GM19438 (cell line): ENCODE measurements around the gene DPP4.
"Not testable (repeated sequence)": the region's sequence is repeated elsewhere in the genome, so short reads cannot be mapped to it uniquely, and the experiment has no call there.

Experiments used
- ATAC-seq: cut with Tn5 transposase; IDR thresholded peaks from one replicate; pipeline ENCODE4 v1.9.1; 2021; ENCODE audit warnings: low read depth; ENCODE audit not compliant: unreplicated experiment

The DPP4 gene

GRCh38 chr2:162060532-162060931, 13.5 kb downstream of the DPP4 start:
- ATAC-seq: no peak

GRCh38 chr2:162058973-162059668, 14.9 kb downstream of the DPP4 start:
- peak; percentile 51 for ATAC-seq

GRCh38 chr2:162057426-162057825, 16.6 kb downstream of the DPP4 start:
- no peak for ATAC-seq

- ATAC-seq: no peak
These were observed 17.1 kb downstream of the DPP4 start for GRCh38 chr2:162056796-162057399.

- no peak for ATAC-seq
These were observed 20.2 kb downstream of the DPP4 start for GRCh38 chr2:162053808-162054155.

GRCh38 chr2:162053066-162053807, 20.8 kb downstream of the DPP4 start:
- no peak for ATAC-seq

- ATAC-seq: no peak
These were observed 23.5 kb downstream of the DPP4 start for GRCh38 chr2:162050513-162050961.

GRCh38 chr2:162049089-162049488, 24.9 kb downstream of the DPP4 start:
- ATAC-seq: not testable (repeated sequence)

GRCh38 chr2:162044586-162044985, 29.4 kb downstream of the DPP4 start:
- ATAC-seq: no peak

- no peak for ATAC-seq
These were observed 30.9 kb downstream of the DPP4 start for GRCh38 chr2:162043132-162043531.

- ATAC-seq: no peak
These were observed 32.5 kb downstream of the DPP4 start for GRCh38 chr2:162041485-162041884.

GRCh38 chr2:162038725-162039124, 35.3 kb downstream of the DPP4 start:
- ATAC-seq: no peak

- ATAC-seq: no peak
These were observed 36.1 kb downstream of the DPP4 start for GRCh38 chr2:162037886-162038285.

GRCh38 chr2:162037028-162037795, 36.8 kb downstream of the DPP4 start:
- no peak for ATAC-seq

- no peak for ATAC-seq
These were observed 38.0 kb downstream of the DPP4 start for GRCh38 chr2:162035981-162036380.

- no peak for ATAC-seq
These were observed 43.4 kb downstream of the DPP4 start for GRCh38 chr2:162030363-162031190.

- ATAC-seq: no peak
These were observed 44.6 kb downstream of the DPP4 start for GRCh38 chr2:162029287-162029901.

- ATAC-seq: no peak
These were observed 45.5 kb downstream of the DPP4 start for GRCh38 chr2:162028511-162028910.

- no peak for ATAC-seq
These were observed 48.7 kb downstream of the DPP4 start for GRCh38 chr2:162025121-162025911.
